Activated T-cell treated with anti-CD3 and anti-CD28 coated beads, Interleukin-2, amount 50 U/mL, for 72 hours (primary cell): ENCODE measurements around the gene ARHGAP40. TPM values are rescaled to one million over a fixed set of nuclear protein-coding genes. Genes with fewer than 3 reads are reported as not detected.

ENCODE experiments used
- ATAC-seq, 2 donors: fragments of 150-1000 bp; cut with Tn5 transposase; replicated peaks in 1 of 2; 2 replicates each; pipeline ENCODE4 v1.10.0; 2021; ENCODE audit warnings: moderate library complexity in 2 of 2, mild to moderate bottlenecking in 1 of 2
- DNase-seq, 2 donors: peaks; one replicate each; pipeline ENCODE4 v3.0.0; 2021 to 2022; ENCODE audit warnings: mixed read lengths in 1 of 2
- H3K27ac Mint-ChIP-seq: one replicate; pipeline ENCODE4 v1.8.0; 2022; ENCODE audit warnings: mild to moderate bottlenecking, moderate library complexity, mixed read lengths
- H3K27me3 Mint-ChIP-seq: one replicate; pipeline ENCODE4 v1.8.0; 2022; ENCODE audit warnings: low read depth, mixed read lengths
- H3K36me3 Mint-ChIP-seq, 2 donors: one replicate each; pipeline ENCODE4 v1.8.0; 2022; ENCODE audit warnings: mixed read lengths in 2 of 2, mild to moderate bottlenecking in 1 of 2; ENCODE audit not compliant: insufficient read depth in 2 of 2
- H3K4me1 Mint-ChIP-seq: one replicate; pipeline ENCODE4 v1.8.0; 2022; ENCODE audit warnings: low read depth, mixed read lengths
- H3K4me3 Mint-ChIP-seq, 2 donors: one replicate each; pipeline ENCODE4 v1.8.0; 2022; ENCODE audit warnings: mild to moderate bottlenecking in 2 of 2, mixed read lengths in 2 of 2, moderate library complexity in 2 of 2
- H3K9me3 Mint-ChIP-seq, 2 donors: one replicate each; pipeline ENCODE4 v1.8.0; 2022; ENCODE audit warnings: mixed read lengths in 2 of 2
- total RNA-seq, 2 donors: library from RNA; stranded (reverse); gene quantifications; one replicate each; pipeline ENCODE4 v1.2.3, GENCODE V29; 2022

The ARHGAP40 gene
- total RNA-seq, 2 donors from 2014 or later, result not detected

DNA sequence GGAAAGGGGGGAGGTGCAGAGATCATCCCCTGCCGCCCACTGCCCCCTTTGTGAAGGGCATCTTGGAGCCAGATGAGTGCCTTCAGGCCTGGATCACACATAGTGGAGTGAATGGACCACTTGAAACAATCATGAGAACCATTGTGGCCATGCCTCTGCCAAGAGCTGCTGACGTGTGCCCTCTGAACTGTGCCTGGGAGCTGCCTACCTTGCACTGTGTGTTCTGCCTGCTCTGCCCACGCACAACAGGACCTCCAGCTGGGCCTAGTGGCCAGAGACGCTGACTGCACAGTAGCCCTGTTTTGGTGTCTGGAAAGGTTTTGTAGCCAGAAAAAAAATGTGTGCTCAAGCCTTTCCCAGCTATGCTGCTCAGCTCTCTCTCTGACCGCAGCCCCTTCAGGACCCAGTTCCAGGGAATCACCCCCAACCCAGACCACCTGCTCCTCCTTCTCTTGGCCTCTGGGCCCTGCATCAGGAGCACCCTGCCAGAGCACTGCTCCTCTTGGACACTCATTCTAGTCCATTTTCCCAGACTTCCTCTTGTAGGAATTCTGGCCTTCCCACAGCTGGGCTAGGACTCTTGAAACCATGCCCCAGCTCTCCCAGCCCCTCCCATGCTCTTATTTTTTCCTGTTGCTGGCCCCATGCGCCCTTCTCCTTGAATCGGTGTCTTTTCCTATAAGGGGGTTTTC lies 22.2 kb upstream of the ARHGAP40 start:
- no peak overlapping the region for H3K27ac Mint-ChIP-seq
- DNase-seq (no peak), ATAC-seq (no peak)
- no peaks in the 10 kb centered on the region for H3K9me3 Mint-ChIP-seq
- H3K4me1 Mint-ChIP-seq, result no peaks in the 10 kb centered on the region
- H3K4me3 Mint-ChIP-seq, result no peak overlapping the region
- H3K36me3 Mint-ChIP-seq, result peaks cover 0 to 2% of the 10 kb centered on the region in 2 donors
- H3K27me3 Mint-ChIP-seq, result no peaks in the 10 kb centered on the region

DNA sequence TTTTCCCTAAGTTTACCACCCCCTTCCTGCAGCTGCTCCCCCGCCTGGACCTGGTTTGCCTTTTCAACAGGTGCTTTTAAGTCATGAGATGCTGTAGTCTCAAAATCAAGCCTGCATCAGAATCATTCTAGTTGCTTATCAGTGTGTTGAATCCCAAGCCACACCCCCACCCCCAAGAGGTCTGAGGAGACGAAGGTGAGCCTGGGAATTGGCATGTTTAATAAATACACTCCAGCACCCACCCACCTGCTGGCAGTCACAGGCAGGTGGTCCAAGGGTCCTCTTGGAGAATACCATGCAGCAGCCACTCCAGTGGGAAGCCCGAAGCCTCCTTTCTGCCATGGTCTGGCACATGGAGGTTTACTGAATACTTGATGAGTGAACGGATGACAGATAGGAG lies 21.7 kb upstream of the ARHGAP40 start:
- DNase-seq, result no peak
- no peak overlapping the region for H3K27ac Mint-ChIP-seq
- ATAC-seq, result no peak
- H3K4me1 Mint-ChIP-seq, result no peaks in the 10 kb centered on the region
- no peaks in the 10 kb centered on the region for H3K27me3 Mint-ChIP-seq
- no peaks in the 10 kb centered on the region for H3K9me3 Mint-ChIP-seq
- H3K4me3 Mint-ChIP-seq, result no peak overlapping the region
- no peaks in the 10 kb centered on the region for H3K36me3 Mint-ChIP-seq

DNA sequence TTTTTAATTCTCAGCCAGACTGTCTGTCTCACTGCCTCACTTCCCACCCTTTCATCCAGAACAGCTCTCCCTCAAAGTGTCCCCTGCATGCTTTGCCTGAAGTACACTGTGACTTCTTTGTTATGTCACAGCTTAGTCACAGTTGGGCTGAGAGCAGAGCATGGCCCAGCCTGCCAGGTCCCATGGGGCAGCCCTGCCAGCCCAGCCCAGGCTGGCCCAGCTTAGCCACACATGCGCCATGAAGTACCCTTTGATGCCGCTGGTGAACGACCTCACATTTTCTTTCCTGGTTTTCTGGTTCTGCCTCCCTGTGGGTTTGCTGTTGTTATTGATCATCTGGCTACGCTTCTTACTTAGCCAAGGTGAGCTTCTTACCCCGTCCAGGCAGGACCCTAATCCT lies 20.6 kb upstream of the ARHGAP40 start, which contains the start of gene ADIG:
Gene ADIG, plus strand, starts transcription at position 185 of the 400 bp plus-strand sequence. Its CDS starts 54 bp downstream, at position 239.
- Mint-ChIP-seq H3K27ac (no peak within 1 kb of the TSS), H3K4me3 (no peak within 1 kb of the TSS), H3K27me3 (no peaks in the 10 kb centered on the region), H3K9me3 (no peaks in the 10 kb centered on the region), H3K4me1 (no peaks in the 10 kb centered on the region), H3K36me3 (no peaks in the 10 kb centered on the region)
- ATAC-seq (no peak), DNase-seq (no peak)

DNA sequence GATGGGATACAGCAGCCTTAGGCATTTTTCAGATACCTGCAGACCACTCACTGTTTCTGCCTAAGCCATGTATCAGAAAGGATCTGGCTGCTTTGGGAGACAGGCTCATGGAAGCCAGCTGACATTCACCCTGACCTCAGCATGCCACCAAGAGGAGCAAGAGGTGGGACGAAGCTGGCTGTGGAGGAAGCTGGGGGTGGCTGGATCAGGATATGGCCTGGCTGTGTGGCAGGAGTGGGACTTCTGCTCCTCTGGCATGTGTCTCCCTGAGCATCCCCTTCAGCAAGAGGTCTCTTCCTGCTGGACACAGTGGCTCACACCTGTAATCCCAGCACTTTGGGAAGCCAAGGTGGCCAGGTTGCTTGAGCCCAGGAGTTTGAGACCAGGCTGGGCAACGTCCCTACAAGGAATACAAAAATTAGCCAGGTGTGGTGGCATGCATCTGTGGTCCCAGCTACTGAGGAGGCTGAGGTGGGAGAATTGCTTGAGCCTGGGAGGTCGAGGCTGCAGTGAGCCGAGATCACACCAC lies 19.7 kb upstream of the ARHGAP40 start:
- no peaks in the 10 kb centered on the region for H3K36me3 Mint-ChIP-seq
- H3K4me3 Mint-ChIP-seq, result no peak overlapping the region
- no peak overlapping the region for H3K27ac Mint-ChIP-seq
- ATAC-seq (no peak), DNase-seq (no peak)
- no peaks in the 10 kb centered on the region for H3K9me3 Mint-ChIP-seq
- peaks cover 1% of the 10 kb centered on the region for H3K27me3 Mint-ChIP-seq
- no peaks in the 10 kb centered on the region for H3K4me1 Mint-ChIP-seq

DNA sequence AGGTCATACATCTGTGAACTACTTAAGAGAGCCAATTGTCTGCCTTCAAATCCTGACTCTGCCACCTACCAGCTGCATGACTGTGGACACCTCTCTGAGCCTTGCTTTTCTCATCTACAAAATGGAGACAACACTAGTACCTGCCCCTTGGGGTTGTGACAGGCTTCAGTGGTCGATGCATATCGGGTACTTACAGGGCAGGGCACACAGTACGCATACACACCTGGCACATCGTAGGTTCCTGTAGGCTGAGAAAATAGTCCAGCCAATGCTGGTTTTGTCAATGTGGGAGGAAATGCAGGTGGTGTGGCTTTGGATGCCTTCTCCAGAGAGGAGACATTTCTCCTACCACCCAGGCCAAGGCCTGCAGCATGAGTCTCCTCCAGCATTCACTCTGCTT lies 18.3 kb upstream of the ARHGAP40 start:
- ATAC-seq (no peak), DNase-seq (no peak)
- no peaks in the 10 kb centered on the region for H3K4me1 Mint-ChIP-seq
- H3K9me3 Mint-ChIP-seq, result no peaks in the 10 kb centered on the region
- no peak overlapping the region for H3K27ac Mint-ChIP-seq
- no peak overlapping the region for H3K4me3 Mint-ChIP-seq
- no peaks in the 10 kb centered on the region for H3K36me3 Mint-ChIP-seq
- H3K27me3 Mint-ChIP-seq, result peaks cover 5% of the 10 kb centered on the region

DNA sequence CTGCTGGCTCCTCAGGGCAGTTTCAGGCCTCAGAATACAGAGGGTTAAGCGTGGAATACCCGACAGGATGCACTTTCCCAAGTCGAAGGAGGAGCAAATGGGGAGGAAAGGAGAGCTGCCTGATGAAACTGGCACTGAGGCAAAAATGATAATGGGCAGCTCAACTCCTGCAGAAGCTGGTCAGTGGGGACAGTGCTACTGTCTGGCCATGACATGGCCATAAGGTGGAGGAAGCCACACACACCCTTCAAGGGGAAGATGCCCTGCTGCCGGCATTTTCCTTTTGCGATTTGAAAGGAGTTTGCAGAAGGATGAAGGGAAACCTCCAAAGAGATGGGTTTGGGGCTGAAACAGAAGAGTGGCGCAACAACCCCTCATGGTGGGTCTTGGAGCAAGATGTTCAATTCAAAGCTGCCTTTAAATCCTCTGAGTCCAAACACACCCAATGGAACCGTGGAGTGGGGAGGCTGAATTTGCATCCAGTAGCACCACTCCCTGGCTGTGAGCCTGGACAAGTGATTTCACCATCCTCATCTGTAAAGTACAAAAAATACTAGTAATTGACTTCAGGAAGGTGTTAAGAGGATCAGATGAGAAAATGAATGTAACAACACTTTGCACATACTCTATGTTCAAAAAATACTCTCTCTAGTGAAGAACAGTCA lies 17.4 kb upstream of the ARHGAP40 start:
- H3K27ac Mint-ChIP-seq, result no peak overlapping the region
- no peak overlapping the region for H3K4me3 Mint-ChIP-seq
- H3K4me1 Mint-ChIP-seq, result no peaks in the 10 kb centered on the region
- DNase-seq (no peak), ATAC-seq (no peak)
- no peaks in the 10 kb centered on the region for H3K36me3 Mint-ChIP-seq
- H3K27me3 Mint-ChIP-seq, result peaks cover 5% of the 10 kb centered on the region
- H3K9me3 Mint-ChIP-seq, result no peaks in the 10 kb centered on the region

DNA sequence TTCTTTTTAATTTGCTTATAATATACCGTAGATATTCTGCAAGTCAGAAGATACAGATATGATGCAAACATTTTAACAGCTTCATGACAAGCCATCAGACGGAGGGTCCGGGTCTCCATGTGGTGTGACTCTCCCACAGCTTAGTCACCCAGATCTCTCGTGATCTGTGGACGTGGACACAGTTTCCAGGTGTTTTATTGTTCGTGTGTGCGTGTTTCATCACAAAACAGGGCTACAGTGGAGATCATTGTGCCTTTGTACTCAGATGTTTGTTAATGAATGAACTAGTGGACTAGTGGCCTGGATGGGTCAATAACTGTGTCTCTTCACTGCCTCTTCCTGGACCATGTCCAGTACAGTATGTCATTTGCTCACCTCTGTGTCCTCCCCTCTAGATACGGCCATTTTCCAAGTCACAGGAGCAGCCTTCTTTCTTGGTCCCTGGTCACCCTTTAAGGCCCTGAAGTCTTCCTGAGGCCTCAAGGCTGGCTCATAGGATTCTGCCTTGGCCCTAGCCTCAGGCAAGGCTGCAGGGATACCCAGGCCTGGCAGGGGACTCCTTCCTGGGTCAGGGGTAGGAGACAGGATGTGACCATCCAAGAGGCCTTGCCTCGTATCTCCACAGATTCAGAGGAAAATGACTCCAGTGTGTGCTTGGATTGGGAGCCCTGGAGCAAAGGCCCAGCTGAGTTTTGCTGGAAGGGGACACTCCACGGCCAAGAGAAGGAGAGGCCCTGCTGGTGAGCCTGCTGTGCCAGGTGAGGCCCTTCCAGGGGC lies 16.0 kb upstream of the ARHGAP40 start:
- H3K4me3 Mint-ChIP-seq, result no peak overlapping the region
- no peaks in the 10 kb centered on the region for H3K9me3 Mint-ChIP-seq
- peaks cover 5% of the 10 kb centered on the region for H3K27me3 Mint-ChIP-seq
- H3K4me1 Mint-ChIP-seq, result no peaks in the 10 kb centered on the region
- no peaks in the 10 kb centered on the region for H3K36me3 Mint-ChIP-seq
- no peak overlapping the region for H3K27ac Mint-ChIP-seq
- DNase-seq (no peak), ATAC-seq (no peak)

DNA sequence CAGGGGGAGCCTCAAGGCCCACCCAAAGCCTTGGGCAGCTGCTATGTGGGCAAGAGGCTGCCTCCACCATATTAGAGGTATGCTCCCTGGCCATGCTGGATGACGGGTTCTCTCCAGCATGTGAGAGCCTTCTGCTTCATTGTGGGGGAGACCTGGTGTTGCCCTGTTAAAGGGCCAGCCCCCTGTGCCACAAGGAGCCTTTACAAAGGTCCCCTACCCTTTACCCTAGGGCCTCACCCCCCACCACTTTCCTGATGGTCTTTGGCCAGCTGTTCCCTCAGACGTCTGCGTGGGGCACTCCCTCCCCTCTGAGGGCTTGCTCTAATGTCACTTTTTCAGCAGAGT lies 15.5 kb upstream of the ARHGAP40 start:
- Mint-ChIP-seq H3K9me3 (no peaks in the 10 kb centered on the region), H3K36me3 (no peaks in the 10 kb centered on the region), H3K27me3 (peaks cover 5% of the 10 kb centered on the region), H3K27ac (no peak overlapping the region), H3K4me3 (no peak overlapping the region), H3K4me1 (no peaks in the 10 kb centered on the region)
- ATAC-seq (no peak), DNase-seq (no peak)

DNA sequence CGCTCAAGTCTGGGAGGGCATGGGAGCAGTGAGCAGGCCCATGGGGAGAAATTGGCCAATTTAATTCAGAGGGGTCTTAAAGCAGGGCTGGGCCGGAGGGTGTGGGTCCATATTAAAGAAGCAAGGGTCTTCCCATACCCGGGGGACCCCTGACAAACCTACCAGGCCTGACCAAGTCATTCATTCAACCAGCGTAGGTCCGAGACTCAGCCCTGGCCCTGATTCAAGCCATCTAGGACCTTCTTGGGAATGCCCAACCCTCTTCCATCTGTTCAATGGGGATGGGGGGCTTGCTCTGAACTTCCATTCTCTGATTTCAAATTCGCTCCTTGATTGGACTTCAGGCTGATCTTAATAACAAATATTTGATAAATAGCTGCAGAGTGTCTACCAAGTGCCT lies 13.3 kb upstream of the ARHGAP40 start:
- no peaks in the 10 kb centered on the region for H3K9me3 Mint-ChIP-seq
- no peaks in the 10 kb centered on the region for H3K36me3 Mint-ChIP-seq
- H3K27ac Mint-ChIP-seq, result no peak overlapping the region
- no peak for ATAC-seq
- H3K27me3 Mint-ChIP-seq, result peaks cover 5% of the 10 kb centered on the region
- no peaks in the 10 kb centered on the region for H3K4me1 Mint-ChIP-seq
- DNase-seq, result no peak
- no peak overlapping the region for H3K4me3 Mint-ChIP-seq

DNA sequence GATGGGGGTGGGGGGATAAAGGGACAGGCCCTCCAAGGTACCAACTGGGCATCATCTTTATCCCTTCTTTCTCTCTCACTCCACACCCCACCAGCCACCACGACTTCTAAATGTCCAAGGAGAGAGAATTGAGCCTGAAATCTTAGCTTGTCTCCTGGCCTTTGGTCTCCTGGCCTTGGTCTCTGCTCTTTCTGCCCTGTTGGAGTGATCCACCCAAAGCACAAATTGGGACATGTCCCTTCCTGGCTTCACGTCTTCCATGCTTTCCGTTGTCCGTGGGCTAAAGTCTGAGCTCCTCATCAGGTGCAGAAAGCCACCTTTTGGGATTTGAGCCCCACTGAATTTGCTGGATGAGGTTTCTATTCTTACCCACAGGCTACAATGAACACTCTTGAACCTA lies 12.3 kb upstream of the ARHGAP40 start:
- Mint-ChIP-seq H3K27me3 (peaks cover 5% of the 10 kb centered on the region), H3K4me3 (no peak overlapping the region), H3K36me3 (no peaks in the 10 kb centered on the region), H3K27ac (no peak overlapping the region), H3K4me1 (no peaks in the 10 kb centered on the region), H3K9me3 (no peaks in the 10 kb centered on the region)
- DNase-seq (no peak), ATAC-seq (no peak)

DNA sequence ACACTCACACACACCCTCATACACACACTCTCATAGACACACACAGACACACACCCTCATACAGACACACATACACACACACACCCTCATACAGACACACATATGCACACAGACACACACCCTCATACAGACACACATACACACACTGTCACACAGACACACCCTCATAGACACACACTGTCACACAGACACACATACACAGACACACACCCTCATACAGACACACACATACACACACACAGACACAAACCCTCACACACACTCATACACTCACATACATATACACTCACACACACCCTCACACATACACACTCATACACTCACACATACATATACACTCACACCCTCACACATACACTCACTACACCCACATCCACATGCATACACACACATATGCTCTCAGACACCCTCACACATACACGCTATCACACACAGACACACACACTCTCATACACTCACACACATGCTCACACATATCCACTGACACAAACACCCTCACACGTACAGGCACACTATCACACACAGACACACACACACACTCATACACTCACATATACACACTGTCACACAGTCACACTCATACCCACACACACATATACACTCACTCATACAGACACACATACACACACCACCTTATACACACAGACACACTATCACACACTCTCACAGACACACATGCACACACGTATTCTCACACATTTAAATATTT lies 11.5 kb upstream of the ARHGAP40 start:
- no peak overlapping the region for H3K4me3 Mint-ChIP-seq
- H3K9me3 Mint-ChIP-seq, result no peaks in the 10 kb centered on the region
- H3K27me3 Mint-ChIP-seq, result peaks cover 5% of the 10 kb centered on the region
- ATAC-seq, result no peak
- no peak overlapping the region for H3K27ac Mint-ChIP-seq
- H3K36me3 Mint-ChIP-seq, result no peaks in the 10 kb centered on the region
- no peaks in the 10 kb centered on the region for H3K4me1 Mint-ChIP-seq
- no peak for DNase-seq

DNA sequence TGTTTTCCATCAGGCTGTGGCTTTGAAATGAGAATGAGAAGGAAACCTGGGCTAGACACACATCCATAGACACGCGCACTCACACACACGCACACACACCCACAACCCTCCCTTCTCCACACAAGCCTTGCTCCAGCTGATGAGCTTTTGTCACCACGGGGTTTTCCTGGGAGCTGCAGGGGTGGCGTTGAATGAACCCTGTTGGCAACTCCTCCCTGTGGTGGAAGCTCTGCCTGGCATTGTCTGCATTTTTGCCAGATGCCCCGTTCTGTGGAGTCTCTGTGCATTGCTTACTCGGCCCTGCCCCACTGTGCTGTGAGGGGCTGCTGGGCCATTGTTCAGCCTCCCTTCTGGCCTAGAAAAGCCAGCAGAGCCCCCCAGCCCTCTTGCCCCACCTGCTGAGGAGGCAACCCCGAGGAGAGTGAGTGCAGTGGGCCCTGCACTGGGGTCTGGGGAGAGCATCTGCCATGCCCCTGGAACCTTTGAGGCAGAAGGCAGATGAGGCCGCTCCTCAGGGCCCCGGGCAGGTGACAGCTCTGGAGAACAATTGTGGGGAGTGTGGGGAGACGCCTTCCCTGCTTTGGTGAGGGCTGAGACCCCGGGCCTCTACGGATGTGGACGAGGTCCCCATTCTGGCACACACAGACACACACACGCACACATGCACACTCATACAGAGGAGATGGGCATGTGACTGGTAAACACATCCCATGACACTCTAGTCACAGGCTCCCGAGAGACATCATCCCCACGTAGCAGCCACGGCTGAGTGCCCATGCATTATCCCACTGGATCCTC lies 10.7 kb upstream of the ARHGAP40 start:
- peaks cover 5% of the 10 kb centered on the region for H3K27me3 Mint-ChIP-seq
- no peak overlapping the region for H3K27ac Mint-ChIP-seq
- H3K36me3 Mint-ChIP-seq, result no peaks in the 10 kb centered on the region
- no peak overlapping the region for H3K4me3 Mint-ChIP-seq
- no peak for ATAC-seq
- no peaks in the 10 kb centered on the region for H3K9me3 Mint-ChIP-seq
- no peak for DNase-seq
- H3K4me1 Mint-ChIP-seq, result no peaks in the 10 kb centered on the region
